ENCODE data around the gene IGF2BP2. TPM values are rescaled to one million over a fixed set of nuclear protein-coding genes. Genes with fewer than 3 reads are reported as not detected.
A peak's percentile ranks its signal among the peaks of the same experiment; 100 is the strongest.

The IGF2BP2 gene
- total RNA-seq, 1 donor from 2014 or later = 17.4 TPM

GRCh38 chr3:185753354-185753753 lies 71.5 kb downstream of the IGF2BP2 start:
- intact Hi-C loops (cut with DNase I) = no loop called here
- TF ChIP-seq CTCF (IDR thresholded peaks at IDR 0.05) = no peak
- H3K4me1 ChIP-seq = no peaks in the 10 kb centered on the region

GRCh38 chr3:185750702-185751101 lies 74.1 kb downstream of the IGF2BP2 start:
- no peaks in the 10 kb centered on the region for H3K27me3 ChIP-seq
- ATAC-seq = no peak
- no peaks in the 10 kb centered on the region for H3K36me3 ChIP-seq
- H3K4me3 ChIP-seq = no peak overlapping the region
- no peaks in the 10 kb centered on the region for H3K9me3 ChIP-seq
- no peak for DNase-seq
- intact Hi-C loops (cut with DNase I) = no loop called here
- no peaks in the 10 kb centered on the region for H3K4me1 ChIP-seq
- H3K27ac ChIP-seq = no peak overlapping the region
- TF ChIP-seq CTCF (IDR thresholded peaks at IDR 0.05) = no peak

More at GRCh38 chr3:185753354-185753753, 71.5 kb downstream of the IGF2BP2 start:
- no peaks in the 10 kb centered on the region for H3K36me3 ChIP-seq
- ATAC-seq (no peak), DNase-seq (no peak)
- no peak overlapping the region for H3K27ac ChIP-seq
- no peak overlapping the region for H3K4me3 ChIP-seq
- no peaks in the 10 kb centered on the region for H3K27me3 ChIP-seq
- H3K9me3 ChIP-seq = no peaks in the 10 kb centered on the region

- no peaks in the 10 kb centered on the region for H3K27me3 ChIP-seq
- H3K27ac ChIP-seq = no peak overlapping the region
- no peaks in the 10 kb centered on the region for H3K36me3 ChIP-seq
- DNase-seq (no peak), ATAC-seq (no peak)
- TF ChIP-seq CTCF (IDR thresholded peaks at IDR 0.05) = no peak
- H3K9me3 ChIP-seq = no peaks in the 10 kb centered on the region
- no peaks in the 10 kb centered on the region for H3K4me1 ChIP-seq
- intact Hi-C loops (cut with DNase I) = no loop called here
- H3K4me3 ChIP-seq = no peak overlapping the region
These were observed 74.8 kb downstream of the IGF2BP2 start for GRCh38 chr3:185750015-185750414.

- no peak for ATAC-seq
- no peak for TF ChIP-seq CTCF (IDR thresholded peaks at IDR 0.05)
These were observed 78.4 kb downstream of the IGF2BP2 start for GRCh38 chr3:185746470-185746869.

GRCh38 chr3:185744997-185745843 lies 79.6 kb downstream of the IGF2BP2 start:
- no peaks in the 10 kb centered on the region for H3K36me3 ChIP-seq
- ATAC-seq = peak; percentile 80
- H3K9me3 ChIP-seq = no peaks in the 10 kb centered on the region
- H3K4me1 ChIP-seq = no peaks in the 10 kb centered on the region
- TF ChIP-seq CTCF (IDR thresholded peaks at IDR 0.05) = no peak
- no peaks in the 10 kb centered on the region for H3K27me3 ChIP-seq
- H3K4me3 ChIP-seq = no peak overlapping the region
- intact Hi-C loops (cut with DNase I) = no loop called here
- H3K27ac ChIP-seq = no peak overlapping the region
- DNase-seq = no peak

More at GRCh38 chr3:185746470-185746869, 78.4 kb downstream of the IGF2BP2 start:
- Histone ChIP-seq H3K27me3 (no peaks in the 10 kb centered on the region), H3K27ac (no peak overlapping the region), H3K9me3 (no peaks in the 10 kb centered on the region), H3K36me3 (no peaks in the 10 kb centered on the region), H3K4me3 (no peak overlapping the region), H3K4me1 (no peaks in the 10 kb centered on the region)
- DNase-seq = no peak
- intact Hi-C loops (cut with DNase I) = no loop called here
